H1 (cell line): ENCODE data around the gene NTN1. TPM values are rescaled to one million over a fixed set of nuclear protein-coding genes. Genes with fewer than 3 reads are reported as not detected.

Experiments
- CTCF ChIA-PET: fragments of 300-600 bp; sonication (Branson Sonifier 250); formaldehyde crosslinking; loops from one replicate; lab custom pipeline; 2021; ENCODE audit not compliant: partially characterized antibody; lab: Charles Lee
- POLR2A ChIA-PET: fragments of 300-600 bp; sonication (Branson Sonifier 250); formaldehyde crosslinking; loops from one replicate; lab custom pipeline; 2021; ENCODE audit warnings: inconsistent platforms; ENCODE audit not compliant: partially characterized antibody; lab: Charles Lee
- DNase-seq, 2 experiments: peaks; one replicate each; pipeline versions ENCODE4 v3.0.0 to v3.0.0-alpha.2; 2010 to 2022; ENCODE audit warnings: low spot score in 2 of 2, low read depth in 1 of 2, mixed read lengths in 1 of 2
- FAIRE-seq: peaks from 2 replicates; lab custom pipeline; 2011; peaks lifted over from hg19 to GRCh38; lab: Jason Lieb, UNC
- H2AFZ ChIP-seq: 2 replicates; pipeline ENCODE4 v1.8.1; 2012; ENCODE audit warnings: low read length, inconsistent platforms
- H2AK5ac ChIP-seq: 2 replicates; pipeline ENCODE4 v1.6.1; 2013; ENCODE audit warnings: low read depth, low read length
- H2BK120ac ChIP-seq: replicated peaks from 2 replicates; pipeline ENCODE3; 2013; ENCODE audit warnings: low read depth, low read length, inconsistent platforms
- H2BK12ac ChIP-seq: 2 replicates; pipeline ENCODE4 v1.6.1; 2013; ENCODE audit warnings: low read depth, low read length
- H2BK15ac ChIP-seq: 2 replicates; pipeline ENCODE4 v1.6.1; 2013; ENCODE audit warnings: low read length
- H2BK20ac ChIP-seq: 2 replicates; pipeline ENCODE4 v1.6.1; 2013; ENCODE audit warnings: low read length
- H2BK5ac ChIP-seq: 2 replicates; pipeline ENCODE4 v1.6.1; 2013; ENCODE audit warnings: low read depth, low read length
- H3K14ac ChIP-seq: 2 replicates; pipeline ENCODE4 v1.6.1; 2013; ENCODE audit warnings: inconsistent platforms; ENCODE audit not compliant: insufficient read length
- H3K18ac ChIP-seq: 2 replicates; pipeline ENCODE4 v1.6.1; 2013; ENCODE audit warnings: low read length; ENCODE audit errors: extremely low read depth
- H3K23ac ChIP-seq: 2 replicates; pipeline ENCODE4 v1.6.1; 2013; ENCODE audit warnings: inconsistent platforms; ENCODE audit not compliant: insufficient read length
- H3K23me2 ChIP-seq: 2 replicates; pipeline ENCODE4 v1.6.1; 2013; ENCODE audit warnings: low read depth, low read length
- H3K27ac ChIP-seq: 2 replicates; pipeline ENCODE4 v1.6.1; 2011; ENCODE audit warnings: low read depth, low read length, inconsistent platforms
- H3K27me3 ChIP-seq, 4 experiments: replicated peaks in 1 of 4; 1 replicate in 1 of 4; 2 replicates in 3 of 4; pipeline versions ENCODE4 v1.6.1 to v1.8.1; 2011 to 2013; ENCODE audit warnings: low read length in 3 of 4, mild to moderate bottlenecking in 3 of 4, inconsistent platforms in 2 of 4, mixed read lengths in 2 of 4, moderate library complexity in 1 of 4; ENCODE audit not compliant: control insufficient read depth in 3 of 4, insufficient read depth in 3 of 4; ENCODE audit errors: extremely low read depth in 1 of 4
- H3K36me3 ChIP-seq, 4 experiments: 2 replicates each; pipeline versions ENCODE4 v1.6.1 to v1.8.1; 2011 to 2013; ENCODE audit warnings: mild to moderate bottlenecking in 4 of 4, low read length in 3 of 4, moderate library complexity in 2 of 4, control low read depth in 1 of 4, inconsistent platforms in 1 of 4; ENCODE audit not compliant: insufficient read depth in 4 of 4, control insufficient read depth in 2 of 4
- H3K4ac ChIP-seq: replicated peaks from 2 replicates; pipeline ENCODE3; 2013; ENCODE audit warnings: low read length, low read depth, mixed read lengths, inconsistent platforms; ENCODE audit not compliant: insufficient read length
- H3K4me1 ChIP-seq, 4 experiments: replicated peaks in 1 of 4; 1 replicate in 1 of 4; 2 replicates in 3 of 4; pipeline versions ENCODE4 v1.6.1 to v1.8.1; 2011 to 2013; ENCODE audit warnings: low read length in 3 of 4, inconsistent platforms in 2 of 4, mixed read lengths in 1 of 4; ENCODE audit not compliant: insufficient read depth in 4 of 4, control insufficient read depth in 3 of 4
- H3K4me2 ChIP-seq, 2 experiments: 2 replicates each; pipeline versions ENCODE4 v1.6.1 to v1.8.1; 2011 to 2013; ENCODE audit warnings: low read depth in 2 of 2, low read length in 2 of 2, control low read depth in 1 of 2, inconsistent platforms in 1 of 2, mild to moderate bottlenecking in 1 of 2; ENCODE audit not compliant: insufficient read depth in 1 of 2
- H3K4me3 ChIP-seq, 4 experiments: fragments of 200-600, 300-600 bp in 1 of 4; sonication (generic), shearing (Covaris generic), sonication (Bioruptor Twin) in 1 of 4; 2 replicates each; pipeline versions ENCODE4 v1.5.1 to v1.8.1; 2011 to 2016; ENCODE audit warnings: low read length in 4 of 4, low read depth in 3 of 4, control low read depth in 2 of 4, inconsistent platforms in 2 of 4, mild to moderate bottlenecking in 2 of 4, mixed read lengths in 1 of 4, moderate library complexity in 1 of 4; ENCODE audit not compliant: insufficient read depth in 2 of 4; ENCODE audit errors: extremely low read depth in 1 of 4
- H3K56ac ChIP-seq: replicated peaks from 2 replicates; pipeline ENCODE3; 2013; ENCODE audit warnings: low read depth, mild to moderate bottlenecking, mixed read lengths, low read length, inconsistent platforms; ENCODE audit not compliant: insufficient read length
- H3K79me1 ChIP-seq: 2 replicates; pipeline ENCODE4 v1.6.1; 2013; ENCODE audit warnings: low read depth, low read length, control low read depth
- H3K79me2 ChIP-seq, 2 experiments: 2 replicates each; pipeline versions ENCODE4 v1.6.1 to v1.8.1; 2012 to 2013; ENCODE audit warnings: low read length in 2 of 2, mild to moderate bottlenecking in 2 of 2, inconsistent platforms in 1 of 2; ENCODE audit not compliant: insufficient read depth in 2 of 2, control insufficient read depth in 1 of 2
- H3K9ac ChIP-seq, 4 experiments: replicated peaks in 1 of 4; 1 replicate in 1 of 4; 2 replicates in 3 of 4; pipeline versions ENCODE4 v1.6.1 to v1.8.1; 2011 to 2013; ENCODE audit warnings: low read depth in 3 of 4, low read length in 3 of 4, control low read depth in 2 of 4, mild to moderate bottlenecking in 2 of 4, moderate library complexity in 2 of 4, inconsistent platforms in 1 of 4; ENCODE audit errors: extremely low read depth in 1 of 4
- H3K9me3 ChIP-seq, 2 experiments: 2 replicates each; pipeline versions ENCODE4 v1.6.1 to v1.8.1; 2012 to 2013; ENCODE audit warnings: mild to moderate bottlenecking in 2 of 2, moderate library complexity in 2 of 2, control low read depth in 1 of 2, inconsistent platforms in 1 of 2, low read depth in 1 of 2, low read length in 1 of 2, mixed read lengths in 1 of 2; ENCODE audit not compliant: insufficient read depth in 2 of 2
- H4K20me1 ChIP-seq, 2 experiments: replicated peaks in 1 of 2; 2 replicates each; pipeline versions ENCODE3 to v1.8.1; 2011 to 2013; ENCODE audit warnings: inconsistent platforms in 2 of 2, low read length in 2 of 2, mild to moderate bottlenecking in 1 of 2; ENCODE audit not compliant: insufficient read depth in 2 of 2, control insufficient read depth in 1 of 2
- H4K5ac ChIP-seq: 2 replicates; pipeline ENCODE4 v1.6.1; 2013; ENCODE audit warnings: low read length, low read depth, mixed read lengths, inconsistent platforms; ENCODE audit not compliant: insufficient read length
- H4K8ac ChIP-seq: 2 replicates; pipeline ENCODE4 v1.8.0; 2013; ENCODE audit warnings: mild to moderate bottlenecking, moderate library complexity, low read length, inconsistent platforms; ENCODE audit not compliant: insufficient read depth; ENCODE audit errors: extremely low read depth
- H4K91ac ChIP-seq: replicated peaks from 2 replicates; pipeline ENCODE3; 2013; ENCODE audit warnings: low read length, mixed read lengths, inconsistent platforms; ENCODE audit not compliant: insufficient read length
- ASH2L ChIP-seq: fragments of 200-600, 300-600 bp; sonication (generic); IDR thresholded peaks from one replicate; pipeline ENCODE4 v1.7.1; 2017; ENCODE audit warnings: low read length
- CBX5 ChIP-seq: fragments of 300-800, 300-1000 bp; sonication (generic); IDR thresholded peaks from 2 replicates; pipeline ENCODE4 v1.7.1; 2016; ENCODE audit warnings: antibody characterized with exemption, low read length, low read depth
- CEBPB ChIP-seq: IDR thresholded peaks from 2 replicates; pipeline ENCODE4 v1.6.1; 2012; ENCODE audit warnings: low read depth, low read length
- EGR1 ChIP-seq: IDR thresholded peaks from 2 replicates; pipeline ENCODE4 v1.6.1; 2011; ENCODE audit warnings: low read depth, low read length, borderline replicate concordance
- EZH2 ChIP-seq: fragments of 200-600 bp; sonication (generic); IDR thresholded peaks from 2 replicates; pipeline ENCODE4 v1.7.1; 2012; ENCODE audit warnings: low read depth, mild to moderate bottlenecking, moderate library complexity, low read length, inconsistent platforms; ENCODE audit not compliant: severe bottlenecking
- HDAC6 ChIP-seq: IDR thresholded peaks from one replicate; pipeline ENCODE4 v1.7.1; 2012; ENCODE audit warnings: low read depth, mild to moderate bottlenecking, inconsistent platforms, low read length, moderate library complexity
- JUN ChIP-seq: IDR thresholded peaks from 2 replicates; pipeline ENCODE4 v1.6.1; 2011; ENCODE audit warnings: low read depth, mild to moderate bottlenecking, improper control_type of control experiment, low read length
- NRF1 ChIP-seq: IDR thresholded peaks from 2 replicates; pipeline ENCODE4 v1.6.1; 2011; ENCODE audit warnings: mild to moderate bottlenecking, low read depth, low read length, improper control_type of control experiment
- PHF8 ChIP-seq: fragments of 200-600 bp; sonication (generic); conservative IDR thresholded peaks from 2 replicates; pipeline ENCODE4 v1.7.1; 2012; ENCODE audit warnings: low read depth, mild to moderate bottlenecking, inconsistent platforms, low read length, moderate library complexity
- SIN3A ChIP-seq, 2 experiments: IDR thresholded peaks in 1 of 2; conservative IDR thresholded peaks in 1 of 2; 2 replicates each; pipeline ENCODE4 v1.6.1; 2011 to 2012; ENCODE audit warnings: low read length in 2 of 2, improper control_type of control experiment in 1 of 2, low read depth in 1 of 2, mild to moderate bottlenecking in 1 of 2
- SIRT6 ChIP-seq: IDR thresholded peaks from one replicate; pipeline ENCODE4 v1.7.1; 2012; ENCODE audit warnings: low read length, inconsistent platforms
- SP4 ChIP-seq: IDR thresholded peaks from 2 replicates; pipeline ENCODE4 v1.6.1; 2012; ENCODE audit warnings: low read length, inconsistent platforms
- SRF ChIP-seq: IDR thresholded peaks from 2 replicates; pipeline ENCODE4 v1.6.1; 2011; ENCODE audit warnings: mild to moderate bottlenecking, low read depth, low read length, moderate library complexity
- WGBS, 2 experiments: shearing (Covaris generic) in 1 of 2; methylation state at CpG; one replicate each; pipeline versions ENCODE4 v1.1.6 to v1.1.7; 2013 to 2015; ENCODE audit warnings: low lambda C conversion rate in 2 of 2, mixed read lengths in 2 of 2, inconsistent platforms in 1 of 2, low coverage in 1 of 2, missing lambda C conversion rate in 1 of 2; ENCODE audit not compliant: insufficient replicate concordance in 2 of 2, insufficient coverage in 1 of 2, insufficient read length in 1 of 2; ENCODE audit errors: extremely low coverage in 1 of 2, missing lambda C conversion rate in 1 of 2; 5-methylcytosine and 5-hydroxymethylcytosine counted together
- polyA plus RNA-seq, 7 experiments: library from polyadenylated mRNA; depleted of rRNA in 3 of 7; stranded (reverse) in 5 of 7; unstranded in 2 of 7; fragments of >200 nt in 5 of 7; fragments of 200-250 nt in 2 of 7; gene quantifications; 1 replicate in 5 of 7; 2 replicates in 1 of 7; 4 replicates in 1 of 7; pipeline versions ENCODE4 v1.2.1 to v1.2.3, GENCODE V29; 2011 to 2013; ENCODE audit warnings: missing spikeins in 2 of 7, mixed read lengths in 2 of 7
- total RNA-seq: library from RNA; stranded (reverse); fragmentation: NEBNext Ultra II Directional; extraction: Animal tissue kit (Norgen Biotek cat#: 25700); gene quantifications from 2 replicates; pipeline ENCODE4 v1.2.1, GENCODE V29; 2021
- TF ChIP-seq, protein P1 (sequence below): IDR thresholded peaks from 2 replicates; pipeline ENCODE4 v1.6.1; 2012; ENCODE audit warnings: low read length, inconsistent platforms

NTN1 gene
- total and polyA plus RNA-seq, 2 of the 8 experiments (the other 6 are each of a cell fraction or from before 2014, with no cell fraction given) = 2.0 to 2.3 TPM

DNA sequence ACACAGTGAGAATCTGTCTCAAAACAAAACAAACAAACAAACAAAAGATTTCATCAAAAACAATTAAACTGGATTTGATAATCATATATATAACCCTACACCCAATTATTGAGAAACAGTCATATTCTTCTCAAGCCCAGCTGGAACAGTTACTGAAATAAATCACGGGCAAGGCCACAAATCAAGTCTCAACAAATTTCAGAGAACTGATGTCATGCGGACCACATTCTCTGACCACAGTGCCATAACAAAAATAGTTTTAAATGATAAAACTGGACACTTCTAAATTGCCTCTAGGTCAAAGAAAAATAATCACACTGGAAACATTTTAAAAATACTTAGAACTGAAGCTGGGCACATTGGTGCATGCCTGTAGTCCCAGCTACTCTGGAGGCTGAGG is 39.9 kb upstream of the NTN1 start:
- CTCF ChIA-PET = interaction anchor here (1.1 to 1.8 kb wide), 3 partner anchors 16 to 93 kb away, joined by 3 to 4 read pairs (median 3); no protein-coding TSS in a partner anchor
- no peak for TF ChIP-seq PHF8
- no peak for TF ChIP-seq NRF1
- no peak for TF ChIP-seq SP4
- no peak for TF ChIP-seq EZH2
- TF ChIP-seq SIRT6 = no peak
- TF ChIP-seq, protein P1, sequence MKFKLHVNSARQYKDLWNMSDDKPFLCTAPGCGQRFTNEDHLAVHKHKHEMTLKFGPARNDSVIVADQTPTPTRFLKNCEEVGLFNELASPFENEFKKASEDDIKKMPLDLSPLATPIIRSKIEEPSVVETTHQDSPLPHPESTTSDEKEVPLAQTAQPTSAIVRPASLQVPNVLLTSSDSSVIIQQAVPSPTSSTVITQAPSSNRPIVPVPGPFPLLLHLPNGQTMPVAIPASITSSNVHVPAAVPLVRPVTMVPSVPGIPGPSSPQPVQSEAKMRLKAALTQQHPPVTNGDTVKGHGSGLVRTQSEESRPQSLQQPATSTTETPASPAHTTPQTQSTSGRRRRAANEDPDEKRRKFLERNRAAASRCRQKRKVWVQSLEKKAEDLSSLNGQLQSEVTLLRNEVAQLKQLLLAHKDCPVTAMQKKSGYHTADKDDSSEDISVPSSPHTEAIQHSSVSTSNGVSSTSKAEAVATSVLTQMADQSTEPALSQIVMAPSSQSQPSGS = no peak
- TF ChIP-seq CBX5 = no peak
- no peak for TF ChIP-seq SIN3A (conservative IDR thresholded peaks at IDR 0.05 in 1 of 2, IDR thresholded peaks at IDR 0.05 in 1 of 2; ENCODE audit: low read depth in 1 of 2, low read length in 2 of 2)
- TF ChIP-seq HDAC6 = no peak
- no peak for TF ChIP-seq CEBPB
- no peak for TF ChIP-seq ASH2L
- no peak for TF ChIP-seq JUN
- TF ChIP-seq SRF = no peak
- no peak for TF ChIP-seq EGR1

More for the DNA sequence above, 39.9 kb upstream of the NTN1 start:
- POLR2A ChIA-PET = no interaction called here
- Histone ChIP-seq H3K23me2 (no peaks in the 10 kb centered on the region), H3K27ac (no peak overlapping the region), H3K4ac (no peak overlapping the region), H4K20me1 (no peaks in the 10 kb centered on the region), H3K18ac (no peak overlapping the region), H4K8ac (no peak overlapping the region), H3K4me2 (no peak overlapping the region), H3K79me1 (no peaks in the 10 kb centered on the region), H2BK12ac (no peak overlapping the region), H3K9ac (no peak overlapping the region), H2AK5ac (no peak overlapping the region), H3K4me3 (no peak overlapping the region), H3K27me3 (no peaks in the 10 kb centered on the region), H2BK15ac (no peak overlapping the region), H2BK120ac (no peak overlapping the region), H2BK5ac (no peak overlapping the region), H3K23ac (no peak overlapping the region), H2BK20ac (no peak overlapping the region), H3K9me3 (no peaks in the 10 kb centered on the region; a peak in 1 of 4 replicates), H2AFZ (no peak overlapping the region), H3K4me1 (no peaks in the 10 kb centered on the region), H3K79me2 (no peaks in the 10 kb centered on the region), H3K36me3 (no peaks in the 10 kb centered on the region), H4K5ac (no peak overlapping the region), H3K56ac (no peak overlapping the region), H3K14ac (no peak overlapping the region), H4K91ac (no peak overlapping the region)
- WGBS, 2 experiments = 86% methylated on average over 2 of the region's 2 CpGs; no CpG with 5 or more reads in 1 of the 2 experiments
- FAIRE-seq (no peak), DNase-seq (no peak)
